NCI-H1092 treated with DMSO at 0.1 percent for 48 hours (cell line): ENCODE results near the gene TAF3.
"Not testable (repeated sequence)": the region's sequence is repeated elsewhere in the genome, so short reads cannot be mapped to it uniquely, and the experiment has no call there.

Source experiments
- DNase-seq: peaks from one replicate; lab custom pipeline; 2025; lab: John Stamatoyannopoulos, UW

The TAF3 gene

GRCh38 chr10:7811743-7812142, 6.6 kb upstream of the TAF3 start:
- DNase-seq: not testable (repeated sequence)

GRCh38 chr10:7813481-7813880, 4.8 kb upstream of the TAF3 start:
- no peak for DNase-seq

GRCh38 chr10:7817576-7817975, 729 bp upstream of the TAF3 start:
- no peak for DNase-seq

GRCh38 chr10:7817984-7818294, 366 bp upstream of the TAF3 start:
- DNase-seq: no peak

- DNase-seq: peak; percentile 23
Observed at GRCh38 chr10:7819121-7819460, 786 bp downstream of the TAF3 start.

- DNase-seq: no peak
Observed at GRCh38 chr10:7824251-7824650, 5.9 kb downstream of the TAF3 start.

GRCh38 chr10:7826971-7827370, 8.7 kb downstream of the TAF3 start:
- DNase-seq: no peak

GRCh38 chr10:7829289-7829834, 11.1 kb downstream of the TAF3 start:
- DNase-seq: no peak

GRCh38 chr10:7832060-7832459, 13.8 kb downstream of the TAF3 start:
- no peak for DNase-seq

GRCh38 chr10:7833210-7833609, 14.9 kb downstream of the TAF3 start:
- DNase-seq: no peak

GRCh38 chr10:7834262-7834661, 16.0 kb downstream of the TAF3 start:
- DNase-seq: no peak

- DNase-seq: no peak
Observed at GRCh38 chr10:7836571-7836970, 18.3 kb downstream of the TAF3 start.

- no peak for DNase-seq
Observed at GRCh38 chr10:7846591-7846990, 28.3 kb downstream of the TAF3 start.

GRCh38 chr10:7853226-7853842, 35.0 kb downstream of the TAF3 start:
- DNase-seq: no peak

GRCh38 chr10:7853890-7854289, 35.6 kb downstream of the TAF3 start:
- DNase-seq: no peak

GRCh38 chr10:7855205-7855604, 36.9 kb downstream of the TAF3 start:
- no peak for DNase-seq

- DNase-seq: no peak
Observed at GRCh38 chr10:7856678-7857077, 38.4 kb downstream of the TAF3 start.

- no peak for DNase-seq
Observed at GRCh38 chr10:7857262-7857661, 39.0 kb downstream of the TAF3 start.

GRCh38 chr10:7861509-7862120, 43.3 kb downstream of the TAF3 start:
- no peak for DNase-seq

GRCh38 chr10:7862121-7862514, 43.8 kb downstream of the TAF3 start:
- no peak for DNase-seq

GRCh38 chr10:7866176-7866575, 47.9 kb downstream of the TAF3 start:
- DNase-seq: no peak

- peak; percentile 64 for DNase-seq
Observed at GRCh38 chr10:7872041-7872442, 53.7 kb downstream of the TAF3 start.

- no peak for DNase-seq
Observed at GRCh38 chr10:7874864-7875263, 56.6 kb downstream of the TAF3 start.

- no peak for DNase-seq
Observed at GRCh38 chr10:7876541-7877127, 58.3 kb downstream of the TAF3 start.
